Neural cell (in vitro differentiated cells): ENCODE measurements around the gene ZNF19. TPM values are rescaled to one million over a fixed set of nuclear protein-coding genes. Genes with fewer than 3 reads are reported as not detected.

ENCODE experiments used
- H2AFZ ChIP-seq: fragments of 200-600, 300-800 bp; sonication (generic), shearing (Covaris generic); 2 replicates; pipeline ENCODE4 v1.6.0; 2014; ENCODE audit warnings: low read depth, mild to moderate bottlenecking, antibody characterized with exemption, low read length, moderate library complexity
- H3F3A ChIP-seq: fragments of 200-600 bp; shearing (Covaris generic); 2 replicates; pipeline ENCODE4 v1.6.1; 2016; ENCODE audit warnings: mild to moderate bottlenecking, moderate library complexity, mixed read lengths, antibody characterized with exemption, low read length; ENCODE audit not compliant: insufficient read depth, poor library complexity, severe bottlenecking
- H3K27ac ChIP-seq: fragments of 200-600, 300-800 bp; sonication (generic), shearing (Covaris generic); 2 replicates; pipeline ENCODE4 v1.5.1; 2014; ENCODE audit warnings: mild to moderate bottlenecking, low read length, moderate library complexity
- H3K27me3 ChIP-seq: fragments of 300-800, 200-600 bp; sonication (generic), shearing (Covaris generic); 2 replicates; pipeline ENCODE4 v1.6.0; 2014; ENCODE audit warnings: mild to moderate bottlenecking, low read depth, low read length, moderate library complexity; ENCODE audit not compliant: insufficient read depth
- H3K36me3 ChIP-seq: fragments of 300-800, 200-600 bp; sonication (generic), shearing (Covaris generic); 2 replicates; pipeline ENCODE4 v1.5.1; 2014; ENCODE audit warnings: mild to moderate bottlenecking, antibody characterized with exemption, low read length, moderate library complexity; ENCODE audit not compliant: insufficient read depth
- H3K4me2 ChIP-seq: fragments of 300-800, 200-600 bp; sonication (generic), shearing (Covaris generic); 2 replicates; pipeline ENCODE4 v1.6.0; 2014; ENCODE audit warnings: mild to moderate bottlenecking, low read length
- H3K4me3 ChIP-seq: fragments of 300-800, 200-600 bp; sonication (generic), shearing (Covaris generic); 2 replicates; pipeline ENCODE4 v1.5.1; 2014; ENCODE audit warnings: mild to moderate bottlenecking, low read length, moderate library complexity
- H3K79me2 ChIP-seq: fragments of 200-600 bp; shearing (Covaris generic); replicated peaks from 2 replicates; pipeline ENCODE4 v1.6.0; 2014; ENCODE audit warnings: mild to moderate bottlenecking, low read length, moderate library complexity; ENCODE audit not compliant: insufficient read depth
- H3K9ac ChIP-seq: fragments of 300-800, 200-600 bp; sonication (generic), shearing (Covaris generic); 2 replicates; pipeline ENCODE4 v1.6.1; 2016; ENCODE audit warnings: mild to moderate bottlenecking, low read length, mixed read lengths
- H3K9me2 ChIP-seq: fragments of 200-600 bp; shearing (Covaris generic); 2 replicates; pipeline ENCODE4 v1.6.1; 2016; ENCODE audit warnings: mild to moderate bottlenecking, low read length, mixed read lengths; ENCODE audit not compliant: insufficient read depth
- H3K9me3 ChIP-seq: fragments of 200-600, 300-800 bp; sonication (generic), shearing (Covaris generic); 2 replicates; pipeline ENCODE4 v1.6.1; 2016; ENCODE audit warnings: mild to moderate bottlenecking, mixed run types, low read length, moderate library complexity, mixed read lengths
- H4K20me1 ChIP-seq: fragments of 200-600 bp; shearing (Covaris generic); 2 replicates; pipeline ENCODE4 v1.6.1; 2016; ENCODE audit warnings: mild to moderate bottlenecking, mixed run types; ENCODE audit not compliant: insufficient read depth
- EP300 ChIP-seq: fragments of 450-650 bp; conservative IDR thresholded peaks from 2 replicates; pipeline ENCODE4 v1.6.1; 2014; ENCODE audit warnings: antibody characterized with exemption, mild to moderate bottlenecking, moderate library complexity; ENCODE audit not compliant: poor library complexity, severe bottlenecking
- EZH2 ChIP-seq: fragments of 200-600, 300-800 bp; shearing (Covaris generic), sonication (generic); IDR thresholded peaks from 2 replicates; pipeline ENCODE4 v1.6.1; 2014; ENCODE audit warnings: antibody characterized with exemption, low read length, borderline replicate concordance, mild to moderate bottlenecking; ENCODE audit not compliant: insufficient read depth, poor library complexity, severe bottlenecking
- MXI1 ChIP-seq: fragments of 450-650 bp; conservative IDR thresholded peaks from 2 replicates; pipeline ENCODE4 v1.6.1; 2014; ENCODE audit warnings: antibody characterized with exemption, mild to moderate bottlenecking; ENCODE audit not compliant: poor library complexity, severe bottlenecking
- POLR2AphosphoS5 ChIP-seq: IDR thresholded peaks from 2 replicates; pipeline ENCODE4 v1.6.1; 2012
- RAD21 ChIP-seq: fragments of 450-650 bp; conservative IDR thresholded peaks from 2 replicates; pipeline ENCODE4 v1.6.1; 2014; ENCODE audit warnings: antibody characterized with exemption, mild to moderate bottlenecking, moderate library complexity
- REST ChIP-seq: IDR thresholded peaks from 2 replicates; pipeline ENCODE4 v1.6.1; 2012; ENCODE audit warnings: borderline replicate concordance
- SMC3 ChIP-seq: fragments of 450-650 bp; conservative IDR thresholded peaks from 2 replicates; pipeline ENCODE4 v1.6.1; 2014; ENCODE audit warnings: antibody characterized with exemption, mild to moderate bottlenecking, moderate library complexity; ENCODE audit not compliant: poor library complexity
- TAF1 ChIP-seq: IDR thresholded peaks from 2 replicates; pipeline ENCODE4 v1.6.1; 2012; ENCODE audit warnings: low read depth
- polyA plus RNA-seq: library from polyadenylated mRNA; depleted of rRNA; stranded (reverse); fragments of >200 nt; gene quantifications from 2 replicates; pipeline ENCODE4 v1.2.3, GENCODE V29; 2014
- TF ChIP-seq, protein P1 (sequence below): fragments of 450-650 bp; IDR thresholded peaks from 2 replicates; pipeline ENCODE4 v1.5.1; 2014; ENCODE audit warnings: antibody characterized with exemption, mild to moderate bottlenecking, moderate library complexity; ENCODE audit not compliant: poor library complexity, severe bottlenecking

The ZNF19 gene
- polyA plus RNA-seq, 1 donor from 2014 or later: 6.6 TPM

GRCh38 chr16:71474864-71475263 is 14.3 kb downstream of the ZNF19 start:
- H3K79me2 ChIP-seq: no peaks in the 10 kb centered on the region
- no peak overlapping the region for H2AFZ ChIP-seq
- H3K27ac ChIP-seq: no peak overlapping the region
- H3F3A ChIP-seq: no peaks in the 10 kb centered on the region
- H3K9me3 ChIP-seq: no peaks in the 10 kb centered on the region
- H3K4me2 ChIP-seq: no peak overlapping the region
- no peaks in the 10 kb centered on the region for H4K20me1 ChIP-seq
- H3K4me3 ChIP-seq: no peak overlapping the region
- H3K27me3 ChIP-seq: no peaks in the 10 kb centered on the region
- no peak overlapping the region for H3K9ac ChIP-seq
- H3K36me3 ChIP-seq: peaks cover 8% of the 10 kb centered on the region
- H3K9me2 ChIP-seq: no peaks in the 10 kb centered on the region
- TF ChIP-seq TAF1 (no peak), REST (no peak), SMC3 (no peak), EP300 (no peak), RAD21 (no peak), EZH2 (no peak), POLR2AphosphoS5 (no peak), MXI1 (no peak)
- TF ChIP-seq, protein P1, sequence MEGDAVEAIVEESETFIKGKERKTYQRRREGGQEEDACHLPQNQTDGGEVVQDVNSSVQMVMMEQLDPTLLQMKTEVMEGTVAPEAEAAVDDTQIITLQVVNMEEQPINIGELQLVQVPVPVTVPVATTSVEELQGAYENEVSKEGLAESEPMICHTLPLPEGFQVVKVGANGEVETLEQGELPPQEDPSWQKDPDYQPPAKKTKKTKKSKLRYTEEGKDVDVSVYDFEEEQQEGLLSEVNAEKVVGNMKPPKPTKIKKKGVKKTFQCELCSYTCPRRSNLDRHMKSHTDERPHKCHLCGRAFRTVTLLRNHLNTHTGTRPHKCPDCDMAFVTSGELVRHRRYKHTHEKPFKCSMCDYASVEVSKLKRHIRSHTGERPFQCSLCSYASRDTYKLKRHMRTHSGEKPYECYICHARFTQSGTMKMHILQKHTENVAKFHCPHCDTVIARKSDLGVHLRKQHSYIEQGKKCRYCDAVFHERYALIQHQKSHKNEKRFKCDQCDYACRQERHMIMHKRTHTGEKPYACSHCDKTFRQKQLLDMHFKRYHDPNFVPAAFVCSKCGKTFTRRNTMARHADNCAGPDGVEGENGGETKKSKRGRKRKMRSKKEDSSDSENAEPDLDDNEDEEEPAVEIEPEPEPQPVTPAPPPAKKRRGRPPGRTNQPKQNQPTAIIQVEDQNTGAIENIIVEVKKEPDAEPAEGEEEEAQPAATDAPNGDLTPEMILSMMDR: no peak

DNA sequence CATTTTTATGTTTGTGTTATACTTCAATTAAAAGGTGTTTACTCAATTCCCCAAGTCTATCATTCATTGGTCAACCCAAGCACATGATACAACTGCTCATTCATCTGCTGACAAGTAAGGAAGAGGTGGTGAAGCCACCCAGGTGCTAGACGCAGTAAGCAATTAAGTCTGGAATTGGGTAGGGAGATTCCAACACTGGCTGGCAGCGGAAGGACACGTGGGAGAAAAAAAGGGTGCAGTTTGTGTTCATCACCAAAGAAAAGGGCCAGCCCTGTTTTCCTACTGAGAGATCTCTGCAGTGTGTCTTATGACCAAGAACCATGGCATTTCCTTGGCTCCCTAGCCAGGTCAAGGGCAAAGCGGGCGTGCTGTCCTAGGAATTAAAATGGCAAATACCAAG is 15.2 kb downstream of the ZNF19 start:
- no peaks in the 10 kb centered on the region for H4K20me1 ChIP-seq
- no peaks in the 10 kb centered on the region for H3K9me3 ChIP-seq
- H3K27me3 ChIP-seq: no peaks in the 10 kb centered on the region
- H3K27ac ChIP-seq: no peak overlapping the region
- H3F3A ChIP-seq: no peaks in the 10 kb centered on the region
- TF ChIP-seq EP300 (no peak), TAF1 (no peak), RAD21 (no peak), EZH2 (no peak), REST (no peak), SMC3 (no peak), MXI1 (no peak), POLR2AphosphoS5 (no peak)
- TF ChIP-seq, protein P1: no peak
- H3K36me3 ChIP-seq: peaks cover 8% of the 10 kb centered on the region
- no peak overlapping the region for H3K4me3 ChIP-seq
- H2AFZ ChIP-seq: no peak overlapping the region
- H3K79me2 ChIP-seq: no peaks in the 10 kb centered on the region
- no peak overlapping the region for H3K9ac ChIP-seq
- no peaks in the 10 kb centered on the region for H3K9me2 ChIP-seq
- H3K4me2 ChIP-seq: no peak overlapping the region
